ENCODE data around the gene TAF9B. TPM values are rescaled to one million over a fixed set of nuclear protein-coding genes. Genes with fewer than 3 reads are reported as not detected.
"Not testable (repeated sequence)": the region's sequence is repeated elsewhere in the genome, so short reads cannot be mapped to it uniquely, and the experiment has no call there.

TAF9B gene, protein sequence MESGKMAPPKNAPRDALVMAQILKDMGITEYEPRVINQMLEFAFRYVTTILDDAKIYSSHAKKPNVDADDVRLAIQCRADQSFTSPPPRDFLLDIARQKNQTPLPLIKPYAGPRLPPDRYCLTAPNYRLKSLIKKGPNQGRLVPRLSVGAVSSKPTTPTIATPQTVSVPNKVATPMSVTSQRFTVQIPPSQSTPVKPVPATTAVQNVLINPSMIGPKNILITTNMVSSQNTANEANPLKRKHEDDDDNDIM
- total RNA-seq: 10 to 100 TPM; 17.6 to 18.3 TPM

DNA sequence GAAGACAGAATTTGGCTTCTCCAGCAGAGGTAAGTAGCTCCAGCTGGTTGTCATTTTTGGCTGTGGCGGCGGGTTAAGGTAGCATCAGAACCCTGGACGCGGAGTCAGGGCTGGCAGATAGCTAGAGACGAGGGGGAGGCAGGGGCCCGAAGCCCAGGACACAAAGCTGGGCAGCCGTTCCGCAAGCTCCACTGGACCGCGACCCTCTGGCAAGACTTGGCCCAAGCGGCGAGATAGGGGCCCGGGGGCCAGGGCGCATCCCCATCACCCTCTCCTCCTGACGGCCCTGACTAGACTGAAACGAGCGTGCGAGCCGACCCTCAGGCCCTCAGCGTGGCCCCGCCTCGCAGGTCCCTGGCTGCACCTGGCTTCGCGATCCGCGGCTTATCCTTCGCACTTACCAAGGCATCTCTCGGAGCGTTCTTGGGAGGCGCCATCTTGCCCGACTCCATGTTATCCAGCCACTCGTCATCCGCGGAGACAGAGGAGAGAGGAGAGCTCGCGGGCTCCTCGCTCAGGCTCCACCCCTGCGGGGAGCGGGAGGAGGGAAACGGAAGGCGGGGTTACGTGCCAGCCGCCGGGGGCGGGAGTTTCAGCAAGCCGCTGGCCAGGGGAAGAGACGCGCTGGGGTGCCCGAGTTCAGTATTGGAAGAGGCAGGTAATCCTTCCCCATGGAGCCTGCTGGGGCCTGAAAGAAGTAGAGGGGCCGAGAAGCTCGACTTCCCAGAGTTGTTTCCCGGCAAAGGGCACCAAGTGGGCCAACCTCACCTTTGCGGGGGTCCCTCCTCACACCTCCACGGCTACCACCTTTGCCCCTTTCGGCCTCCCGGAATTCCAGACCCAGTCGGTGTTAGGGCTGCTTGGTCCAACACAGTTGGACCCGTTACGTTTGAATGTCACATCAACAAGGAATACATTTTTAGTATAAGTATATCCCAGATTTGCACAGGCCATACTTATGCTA lies at the start of gene TAF9B:
TSS of gene TAF9B (minus strand) at position 491 of the 964 bp plus-strand sequence. CDS start at position 452, 39 bp downstream.
- peaks cover 8% of the 10 kb centered on the region for H3K4me1 Mint-ChIP-seq
- POLR2A ChIA-PET: interaction anchor here (0.7 to 1.0 kb wide), 2 partner anchors 10 to 403 kb away, joined by 3 read pairs; no protein-coding TSS in a partner anchor
- no peaks in the 10 kb centered on the region for H3K9me3 Mint-ChIP-seq (ENCODE audit: low read depth)
- H3K27ac Mint-ChIP-seq: peak within 1 kb of the TSS; percentile 95
- DNase-seq: peak; percentile 90
- peak; percentile 95 for ATAC-seq
- H3K27me3 Mint-ChIP-seq: no peaks in the 10 kb centered on the region
- CTCF ChIA-PET: interaction anchor here (0.6 kb wide), 2 partner anchors 9 to 71 kb away, joined by 3 read pairs; no protein-coding TSS in a partner anchor
- peaks cover 10% of the 10 kb centered on the region for H3K36me3 Mint-ChIP-seq (ENCODE audit: low read depth)
- peak within 1 kb of the TSS; percentile 84 for H3K4me3 Mint-ChIP-seq
- intact Hi-C loops (cut with DNase I, micrococcal nuclease): loop anchor here in 1 of 2 experiments (5.0 to 10.0 kb wide), 3 partner anchors 378 to 1125 kb away; no protein-coding TSS in a partner anchor

DNA sequence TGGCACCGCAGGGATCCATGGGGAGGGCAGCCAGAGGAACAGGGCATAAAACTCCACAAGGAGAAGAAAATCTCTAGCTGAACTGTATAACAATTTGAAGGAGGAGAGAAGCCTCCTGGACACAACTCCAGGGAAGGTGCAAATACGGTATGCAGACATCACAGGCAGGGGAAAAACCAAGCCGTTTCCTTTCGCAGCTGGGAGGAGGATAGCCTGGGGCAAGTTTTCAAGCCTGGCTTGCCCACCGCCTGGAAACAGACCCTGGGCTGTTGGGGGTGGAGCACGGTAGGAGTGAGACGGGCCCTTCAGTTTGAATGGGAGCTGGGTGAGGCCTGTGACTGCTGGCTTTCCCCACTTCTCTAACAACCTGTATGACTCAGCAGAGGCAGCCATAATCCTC lies 43.4 kb upstream of the TAF9B start:
- no peaks in the 10 kb centered on the region for H3K4me1 Mint-ChIP-seq
- no peaks in the 10 kb centered on the region for H3K27me3 Mint-ChIP-seq
- ChIA-PET CTCF (no interaction called here), POLR2A (no interaction called here)
- intact Hi-C loops (cut with DNase I, micrococcal nuclease): no loop called here
- no peak for ATAC-seq
- no peak for DNase-seq
- H3K36me3 Mint-ChIP-seq (ENCODE audit: low read depth): no peaks in the 10 kb centered on the region
- H3K27ac Mint-ChIP-seq: no peak overlapping the region
- H3K9me3 Mint-ChIP-seq (ENCODE audit: low read depth): peaks cover 3% of the 10 kb centered on the region
- H3K4me3 Mint-ChIP-seq: no peak overlapping the region

DNA sequence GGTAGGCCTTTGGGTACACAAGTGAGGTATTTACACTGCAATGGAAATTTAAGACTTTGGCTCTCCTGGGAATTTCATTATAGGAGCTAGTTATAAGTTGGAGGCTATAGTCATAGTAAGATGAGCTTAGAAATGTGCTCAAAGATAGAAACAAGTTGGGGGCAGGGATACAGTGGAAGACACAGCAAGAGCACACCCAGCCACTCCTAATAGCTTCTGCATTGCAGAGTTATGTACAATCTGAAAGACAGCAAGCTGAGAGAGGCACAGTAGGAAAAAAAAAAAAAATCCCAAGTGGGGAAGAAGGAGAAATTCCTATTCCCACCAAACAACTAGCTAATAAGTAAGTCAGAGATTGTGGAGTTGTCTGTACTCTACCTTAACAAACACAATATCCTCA lies 41.9 kb upstream of the TAF9B start:
- CTCF ChIA-PET: no interaction called here
- Mint-ChIP-seq H3K27me3 (no peaks in the 10 kb centered on the region), H3K36me3 (ENCODE audit: low read depth) (no peaks in the 10 kb centered on the region), H3K4me1 (no peaks in the 10 kb centered on the region), H3K27ac (no peak overlapping the region), H3K9me3 (ENCODE audit: low read depth) (peaks cover 3% of the 10 kb centered on the region), H3K4me3 (no peak overlapping the region)
- DNase-seq (no peak), ATAC-seq (no peak)
- POLR2A ChIA-PET: no interaction called here
- intact Hi-C loops (cut with DNase I, micrococcal nuclease): no loop called here

DNA sequence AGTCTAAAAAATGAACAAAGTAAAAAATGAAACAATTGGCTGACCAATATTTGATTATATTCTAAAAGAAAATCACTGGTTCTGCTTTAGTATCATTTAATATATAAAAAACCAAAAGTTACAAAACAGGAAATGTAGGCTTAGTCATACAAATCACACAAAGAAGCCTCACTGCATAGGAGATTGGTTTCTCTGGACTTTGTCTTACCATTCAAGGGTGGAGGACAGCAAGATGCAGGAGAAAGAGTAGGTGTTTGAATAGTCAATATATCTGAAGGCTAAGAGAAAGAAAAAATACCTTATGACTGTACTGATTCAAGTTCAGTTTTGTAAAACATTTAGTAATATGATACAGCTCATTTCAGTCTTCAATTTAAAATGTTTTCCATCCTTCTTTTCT lies 28.6 kb upstream of the TAF9B start:
- DNase-seq (no peak), ATAC-seq (peak; percentile 85)
- Mint-ChIP-seq H3K27me3 (no peaks in the 10 kb centered on the region), H3K27ac (no peak overlapping the region), H3K4me3 (no peak overlapping the region), H3K36me3 (ENCODE audit: low read depth) (no peaks in the 10 kb centered on the region), H3K9me3 (ENCODE audit: low read depth) (no peaks in the 10 kb centered on the region), H3K4me1 (peaks cover 7% of the 10 kb centered on the region)
- intact Hi-C loops (cut with DNase I, micrococcal nuclease): no loop called here
- POLR2A ChIA-PET: no interaction called here
- CTCF ChIA-PET: interaction anchor here (0.5 kb wide), 1 partner anchor 309 kb away, joined by 3 read pairs; no protein-coding TSS in a partner anchor

DNA sequence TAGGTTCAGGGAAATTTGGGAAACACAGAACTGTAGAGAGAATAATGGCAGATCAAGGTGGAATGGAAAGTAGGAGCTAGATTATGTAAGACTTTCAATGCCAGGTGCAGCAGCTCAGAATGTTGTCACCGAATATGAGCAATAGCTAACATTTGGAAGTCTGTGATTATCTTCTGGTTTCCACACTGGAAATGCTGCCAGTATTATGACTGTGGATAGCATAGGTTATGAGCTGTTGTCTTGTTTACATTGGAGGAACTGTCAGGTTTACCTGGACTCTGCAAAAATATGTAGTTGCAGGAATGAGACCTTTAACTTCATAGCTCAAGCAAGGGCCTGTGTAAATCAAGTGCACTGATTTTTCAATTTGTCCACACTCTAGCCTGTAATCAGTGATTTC lies 26.0 kb upstream of the TAF9B start:
- Mint-ChIP-seq H3K4me1 (peaks cover 12% of the 10 kb centered on the region), H3K36me3 (ENCODE audit: low read depth) (no peaks in the 10 kb centered on the region), H3K27me3 (no peaks in the 10 kb centered on the region), H3K27ac (no peak overlapping the region), H3K4me3 (no peak overlapping the region), H3K9me3 (ENCODE audit: low read depth) (no peaks in the 10 kb centered on the region)
- CTCF ChIA-PET: no interaction called here
- POLR2A ChIA-PET: no interaction called here
- ATAC-seq: no peak
- intact Hi-C loops (cut with DNase I, micrococcal nuclease): no loop called here
- DNase-seq: no peak

DNA sequence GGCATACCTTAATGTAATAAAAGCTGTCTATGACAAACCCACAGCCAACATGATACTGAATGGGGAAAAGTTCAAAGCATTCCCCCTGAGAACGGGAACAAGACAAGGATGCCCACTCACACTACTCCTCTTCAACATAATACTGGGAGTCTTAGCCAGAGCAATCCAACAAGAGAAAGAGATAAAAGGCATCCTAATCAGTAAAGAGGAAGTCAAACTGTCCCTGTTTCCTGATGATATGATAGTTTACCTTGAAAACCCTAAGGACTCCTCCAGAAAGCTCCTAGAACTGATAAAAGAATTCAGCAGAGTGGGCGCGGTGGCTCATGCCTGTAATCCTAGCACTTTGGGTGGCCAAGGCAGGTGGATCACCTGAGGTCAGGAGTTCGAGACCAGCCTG lies 23.7 kb upstream of the TAF9B start:
- intact Hi-C loops (cut with DNase I, micrococcal nuclease); ATAC-seq: not testable (repeated sequence)

DNA sequence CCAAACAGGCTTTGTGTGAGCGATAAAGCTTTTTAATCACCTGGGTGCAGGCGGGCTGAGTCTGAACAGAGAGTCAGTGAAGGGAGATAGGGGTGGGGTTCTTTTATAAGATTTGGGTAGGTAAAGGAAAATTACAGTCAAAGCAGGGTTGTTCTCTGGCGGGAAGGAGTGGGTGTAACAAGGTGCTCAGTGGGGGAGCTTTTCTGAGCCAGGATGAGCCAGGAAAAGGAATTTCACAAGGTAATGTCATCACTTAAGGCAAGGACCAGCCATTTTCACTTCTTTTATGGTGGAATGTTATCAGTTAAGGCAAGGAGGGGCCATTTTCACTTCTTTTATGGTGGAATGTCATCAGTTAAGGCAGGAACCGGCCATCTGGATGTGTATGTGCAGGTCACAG lies 21.3 kb upstream of the TAF9B start:
- H3K27me3 Mint-ChIP-seq; H3K9me3 Mint-ChIP-seq (ENCODE audit: low read depth); H3K4me1 Mint-ChIP-seq; CTCF ChIA-PET; intact Hi-C loops (cut with DNase I, micrococcal nuclease); ATAC-seq; POLR2A ChIA-PET; H3K36me3 Mint-ChIP-seq (ENCODE audit: low read depth); H3K27ac Mint-ChIP-seq; H3K4me3 Mint-ChIP-seq; DNase-seq: not testable (repeated sequence)

More for the DNA sequence above, 23.7 kb upstream of the TAF9B start:
- H3K36me3 Mint-ChIP-seq (ENCODE audit: low read depth); DNase-seq; H3K4me3 Mint-ChIP-seq; POLR2A ChIA-PET; H3K27me3 Mint-ChIP-seq; CTCF ChIA-PET; H3K27ac Mint-ChIP-seq; H3K9me3 Mint-ChIP-seq (ENCODE audit: low read depth): not testable (repeated sequence)
- H3K4me1 Mint-ChIP-seq: peaks cover 10% of the 10 kb centered on the region

DNA sequence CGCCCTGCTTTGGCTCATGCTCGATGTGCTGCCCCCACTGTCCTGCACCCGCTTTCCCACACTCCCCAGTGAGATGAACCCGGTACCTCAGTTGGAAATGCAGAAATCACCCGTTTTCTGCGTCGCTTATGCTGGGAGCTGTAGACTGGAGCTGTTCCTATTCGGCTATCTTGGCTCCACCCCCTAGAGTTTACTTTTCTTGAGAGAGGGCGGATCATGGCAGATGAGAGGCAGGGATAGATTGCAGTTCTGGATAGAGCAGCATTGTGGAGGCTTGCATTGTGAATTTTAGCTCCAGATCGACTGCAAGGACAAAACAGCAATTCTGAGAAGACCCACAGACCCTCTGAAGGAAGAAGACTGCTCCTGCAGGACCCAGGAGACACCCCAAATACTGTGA lies 18.4 kb upstream of the TAF9B start:
- H3K36me3 Mint-ChIP-seq (ENCODE audit: low read depth); intact Hi-C loops (cut with DNase I, micrococcal nuclease); H3K27me3 Mint-ChIP-seq; H3K4me3 Mint-ChIP-seq; H3K4me1 Mint-ChIP-seq; H3K9me3 Mint-ChIP-seq (ENCODE audit: low read depth); H3K27ac Mint-ChIP-seq; DNase-seq; ATAC-seq; CTCF ChIA-PET; POLR2A ChIA-PET: not testable (repeated sequence)

DNA sequence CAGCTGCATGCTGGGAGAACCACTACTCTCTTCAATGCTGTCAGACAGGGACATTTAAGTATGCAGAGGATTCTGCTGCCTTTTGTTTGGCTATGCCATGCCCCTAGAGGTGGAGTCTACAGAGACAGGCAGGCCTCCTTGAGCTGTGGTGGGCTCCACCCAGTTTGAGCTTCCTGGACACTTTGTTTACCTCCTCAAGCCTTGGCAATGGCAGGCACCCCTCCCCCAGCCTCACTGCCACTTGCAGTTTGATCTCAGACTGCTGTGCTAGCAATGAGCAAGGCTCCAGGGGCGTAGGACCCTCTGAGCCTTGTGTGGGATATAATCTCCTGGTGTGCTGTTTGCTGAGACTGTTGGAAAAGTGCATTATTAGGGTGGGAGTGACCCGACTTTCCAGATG lies 17.9 kb upstream of the TAF9B start:
- H3K4me3 Mint-ChIP-seq; ATAC-seq; H3K36me3 Mint-ChIP-seq (ENCODE audit: low read depth); H3K4me1 Mint-ChIP-seq; CTCF ChIA-PET; H3K9me3 Mint-ChIP-seq (ENCODE audit: low read depth); intact Hi-C loops (cut with DNase I, micrococcal nuclease); DNase-seq; H3K27ac Mint-ChIP-seq; POLR2A ChIA-PET; H3K27me3 Mint-ChIP-seq: not testable (repeated sequence)

DNA sequence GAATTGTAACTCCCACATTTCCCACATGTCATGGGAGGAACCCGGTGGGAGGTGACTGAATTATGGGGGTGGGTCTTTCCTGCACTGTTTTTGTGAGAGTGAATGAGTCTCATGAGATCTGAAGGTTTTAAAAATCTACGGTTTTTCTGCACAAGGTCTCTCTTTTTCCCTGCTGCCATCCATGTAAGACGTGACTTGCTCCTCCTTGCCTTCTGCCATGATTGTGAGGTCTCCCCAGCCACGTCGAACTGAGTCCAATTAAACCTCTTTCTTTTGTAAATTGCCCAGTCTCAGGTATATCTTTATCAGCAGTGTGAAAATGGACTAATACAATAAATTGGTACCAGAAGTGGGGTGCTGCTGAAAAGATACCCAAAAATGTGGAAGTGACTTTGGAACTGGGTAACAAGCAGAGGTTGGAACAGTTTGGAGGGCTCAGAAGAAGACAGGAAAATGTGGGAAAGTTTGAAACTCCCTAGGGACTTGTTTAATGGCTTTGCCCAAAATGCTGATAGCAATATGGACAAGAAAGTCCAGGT lies 7.6 kb upstream of the TAF9B start:
- H3K4me3 Mint-ChIP-seq; H3K4me1 Mint-ChIP-seq; H3K27ac Mint-ChIP-seq; intact Hi-C loops (cut with DNase I, micrococcal nuclease); H3K27me3 Mint-ChIP-seq; DNase-seq; ATAC-seq; H3K9me3 Mint-ChIP-seq (ENCODE audit: low read depth); POLR2A ChIA-PET; H3K36me3 Mint-ChIP-seq (ENCODE audit: low read depth); CTCF ChIA-PET: not testable (repeated sequence)

DNA sequence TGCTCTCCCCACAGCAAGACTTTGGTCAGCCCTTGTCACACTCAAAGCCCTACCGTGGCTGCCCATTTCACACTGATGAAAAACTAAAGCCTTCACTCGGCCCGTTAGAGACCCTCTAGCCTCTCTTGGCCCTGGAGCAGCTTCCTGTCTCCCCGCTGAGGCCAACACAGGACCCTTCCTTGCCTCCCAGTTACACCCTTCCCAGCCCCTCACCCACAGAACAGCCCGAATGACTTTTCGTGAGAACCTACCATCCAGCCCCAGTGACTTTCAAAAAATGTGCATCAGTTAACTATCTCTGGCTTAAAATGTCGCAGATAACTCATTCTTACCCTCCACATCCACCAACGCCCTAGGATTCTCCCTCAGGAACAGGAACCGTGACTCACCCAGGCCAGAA lies 756 bp upstream of the TAF9B start:
- intact Hi-C loops (cut with DNase I, micrococcal nuclease): no loop called here
- no peaks in the 10 kb centered on the region for H3K9me3 Mint-ChIP-seq (ENCODE audit: low read depth)
- ChIA-PET CTCF (no interaction called here), POLR2A (no interaction called here)
- peak overlapping the region; percentile 32 for H3K27ac Mint-ChIP-seq
- peaks cover 8% of the 10 kb centered on the region for H3K36me3 Mint-ChIP-seq (ENCODE audit: low read depth)
- H3K27me3 Mint-ChIP-seq: no peaks in the 10 kb centered on the region
- DNase-seq (no peak), ATAC-seq (no peak)
- peak overlapping the region; percentile 84 for H3K4me3 Mint-ChIP-seq
- peaks cover 8% of the 10 kb centered on the region for H3K4me1 Mint-ChIP-seq

All from activated CD4-positive, alpha-beta T cell treated with anti-CD3 and anti-CD28 coated beads for 36 hours (primary cell).